Transverse colon (tissue), 4 donors: ENCODE data around the gene KAZN. TPM values are rescaled to one million over a fixed set of nuclear protein-coding genes. Genes with fewer than 3 reads are reported as not detected.

Experiments
- DNase-seq: peaks from one replicate; pipeline ENCODE4 v3.0.0-alpha.2; 2019
- H3K27ac ChIP-seq, 4 donors: fragments of 200-600 bp; sonication (generic); 2 replicates each; pipeline ENCODE4 v1.5.1; 2016 to 2018; ENCODE audit warnings: inconsistent platforms in 4 of 4
- H3K27me3 ChIP-seq: fragments of 200-600 bp; sonication (generic); 2 replicates; pipeline ENCODE4 v1.5.1; 2017; ENCODE audit warnings: inconsistent platforms
- H3K36me3 ChIP-seq, 4 donors: fragments of 200-600 bp; sonication (generic); 2 replicates each; pipeline ENCODE4 v1.5.1; 2017 to 2019; ENCODE audit warnings: inconsistent platforms in 4 of 4
- H3K4me1 ChIP-seq, 4 donors: fragments of 200-600 bp; sonication (generic); 2 replicates each; pipeline ENCODE4 v1.5.1; 2017 to 2020; ENCODE audit warnings: inconsistent platforms in 4 of 4
- H3K4me3 ChIP-seq, 4 donors: fragments of 200-600 bp; sonication (generic); 1 replicate in 1 of 4; 2 replicates in 3 of 4; pipeline versions ENCODE4 v1.5.1 to v1.6.1; 2017 to 2019; ENCODE audit warnings: inconsistent platforms in 4 of 4
- H3K9me3 ChIP-seq, 2 donors: fragments of 200-600 bp; sonication (generic); 2 replicates each; pipeline ENCODE4 v1.5.1; 2017 to 2019; ENCODE audit warnings: inconsistent platforms in 2 of 2
- EP300 ChIP-seq: sonication (generic); formaldehyde crosslinking; IDR thresholded peaks from one replicate; pipeline ENCODE4 v1.6.1; 2017; ENCODE audit warnings: antibody characterized with exemption, low read depth
- POLR2A ChIP-seq: fragments of 450-650 bp; IDR thresholded peaks from one replicate; pipeline ENCODE4 v1.6.1; 2016; ENCODE audit warnings: antibody characterized with exemption, mild to moderate bottlenecking, moderate library complexity
- POLR2AphosphoS5 ChIP-seq, 3 donors: sonication (generic); formaldehyde crosslinking; IDR thresholded peaks; one replicate each; pipeline ENCODE4 v1.6.1; 2016; ENCODE audit warnings: antibody characterized with exemption in 3 of 3
- WGBS, 2 donors: methylation state at CpG; one replicate each; pipeline ENCODE4 v1.1.5; 2018; ENCODE audit warnings: low coverage in 1 of 2; 5-methylcytosine and 5-hydroxymethylcytosine counted together
- in situ Hi-C, 4 donors: fragments of 200-750 bp; cut with MboI; loops; one replicate each; pipeline versions ENCODE4 v1.15.0 to v1.15.1; 2017; ENCODE audit warnings: low sequenced_read_pairs in 3 of 4, low pct_ligation_motif_present in 1 of 4, low pct_unique_long_range_greater_than_20kb in 1 of 4
- intact Hi-C: fragments of 100-400 bp; cut with DNase I; formaldehyde crosslinking; loops from one replicate; pipeline ENCODE4 v1.15.1; 2023; ENCODE audit warnings: low total_unique reads
- total RNA-seq, 4 donors: library from RNA; depleted of rRNA; stranded (reverse); fragments of >200 nt; gene quantifications; one replicate each; pipeline ENCODE4 v1.1.0, GENCODE V29; 2016
- TF ChIP-seq, protein P1 (sequence below), 5 experiments: fragments of 200-600 bp in 3 of 5; fragments of 450-650 bp in 2 of 5; sonication (generic) in 3 of 5; IDR thresholded peaks; 1 replicate in 2 of 5; 2 replicates in 3 of 5; pipeline ENCODE4 v1.5.1; 2016 to 2017; ENCODE audit warnings: antibody characterized with exemption in 5 of 5, inconsistent platforms in 3 of 5, mild to moderate bottlenecking in 2 of 5, moderate library complexity in 1 of 5

Gene KAZN
- total RNA-seq, 4 donors from 2014 or later = 12.0 to 17.1 (median 16.2) TPM

DNA sequence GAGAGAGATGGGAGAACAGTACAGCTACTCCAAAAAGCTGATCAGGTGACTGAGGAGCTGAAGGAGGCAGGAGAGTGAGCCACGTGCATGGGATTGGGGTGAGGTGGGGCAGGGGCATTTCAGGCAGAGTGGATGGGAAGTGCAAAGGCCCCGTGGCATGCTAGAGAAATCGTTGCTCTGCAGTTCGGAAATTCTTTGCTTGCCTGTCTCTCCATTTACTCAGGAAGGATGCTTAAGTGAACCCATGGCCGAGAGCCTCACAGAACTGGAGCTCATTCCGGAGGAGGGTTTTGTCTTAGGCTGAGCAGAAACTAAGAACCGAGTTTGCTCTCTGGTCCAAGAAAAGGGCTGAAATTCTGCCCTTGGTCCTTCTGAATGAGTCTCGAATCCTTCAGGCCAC lies 415.3 kb downstream of the KAZN start:
- no peak for DNase-seq
- TF ChIP-seq, protein P1, sequence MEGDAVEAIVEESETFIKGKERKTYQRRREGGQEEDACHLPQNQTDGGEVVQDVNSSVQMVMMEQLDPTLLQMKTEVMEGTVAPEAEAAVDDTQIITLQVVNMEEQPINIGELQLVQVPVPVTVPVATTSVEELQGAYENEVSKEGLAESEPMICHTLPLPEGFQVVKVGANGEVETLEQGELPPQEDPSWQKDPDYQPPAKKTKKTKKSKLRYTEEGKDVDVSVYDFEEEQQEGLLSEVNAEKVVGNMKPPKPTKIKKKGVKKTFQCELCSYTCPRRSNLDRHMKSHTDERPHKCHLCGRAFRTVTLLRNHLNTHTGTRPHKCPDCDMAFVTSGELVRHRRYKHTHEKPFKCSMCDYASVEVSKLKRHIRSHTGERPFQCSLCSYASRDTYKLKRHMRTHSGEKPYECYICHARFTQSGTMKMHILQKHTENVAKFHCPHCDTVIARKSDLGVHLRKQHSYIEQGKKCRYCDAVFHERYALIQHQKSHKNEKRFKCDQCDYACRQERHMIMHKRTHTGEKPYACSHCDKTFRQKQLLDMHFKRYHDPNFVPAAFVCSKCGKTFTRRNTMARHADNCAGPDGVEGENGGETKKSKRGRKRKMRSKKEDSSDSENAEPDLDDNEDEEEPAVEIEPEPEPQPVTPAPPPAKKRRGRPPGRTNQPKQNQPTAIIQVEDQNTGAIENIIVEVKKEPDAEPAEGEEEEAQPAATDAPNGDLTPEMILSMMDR (IDR thresholded peaks at IDR 0.05) = no peak
- TF ChIP-seq EP300 = no peak
- no peak for TF ChIP-seq POLR2A
- no peak for TF ChIP-seq POLR2AphosphoS5 (IDR thresholded peaks at IDR 0.05)
- no peak overlapping the region for H3K4me3 ChIP-seq
- in situ Hi-C loops = no loop called here
- no peak overlapping the region for H3K27ac ChIP-seq
- H3K27me3 ChIP-seq = no peaks in the 10 kb centered on the region
- no peaks in the 10 kb centered on the region for H3K36me3 ChIP-seq
- intact Hi-C loops = no loop called here
- H3K9me3 ChIP-seq = no peaks in the 10 kb centered on the region
- H3K4me1 ChIP-seq = peaks cover 0 to under 1% (median 0%) of the 10 kb centered on the region in 4 donors
- WGBS, 2 donors = 83 to 87% methylated on average over 1 to 8 of the region's 8 CpGs

GRCh38 chr1:15014516-15014915 lies 416.0 kb downstream of the KAZN start:
- H3K9me3 ChIP-seq = no peaks in the 10 kb centered on the region
- H3K36me3 ChIP-seq = no peaks in the 10 kb centered on the region
- H3K4me3 ChIP-seq = no peak overlapping the region
- in situ Hi-C loops = no loop called here
- no peaks in the 10 kb centered on the region for H3K27me3 ChIP-seq
- whole genome bisulfite sequencing, 2 donors = 67 to 75% methylated on average over 4 to 10 of the region's 10 CpGs
- H3K27ac ChIP-seq = no peak overlapping the region
- intact Hi-C loops = no loop called here
- DNase-seq = no peak
- TF ChIP-seq EP300 (no peak), POLR2A (no peak)
- H3K4me1 ChIP-seq = no peaks in the 10 kb centered on the region

GRCh38 chr1:15016001-15016400 lies 417.5 kb downstream of the KAZN start:
- H3K36me3 ChIP-seq = no peaks in the 10 kb centered on the region
- in situ Hi-C loops = no loop called here
- no peaks in the 10 kb centered on the region for H3K4me1 ChIP-seq
- no peaks in the 10 kb centered on the region for H3K27me3 ChIP-seq
- H3K27ac ChIP-seq = no peak overlapping the region
- no peaks in the 10 kb centered on the region for H3K9me3 ChIP-seq
- 72 to 85% methylated on average over 7 to 9 of the region's 9 CpGs for WGBS, 2 donors
- no peak overlapping the region for H3K4me3 ChIP-seq
- TF ChIP-seq, protein P1 (IDR thresholded peaks at IDR 0.05) = no peak
- TF ChIP-seq EP300 (no peak), POLR2AphosphoS5 (IDR thresholded peaks at IDR 0.05) (no peak), POLR2A (no peak)
- intact Hi-C loops = no loop called here
- no peak for DNase-seq

GRCh38 chr1:15016526-15016925 lies 418.0 kb downstream of the KAZN start:
- 91% methylated on average over 10 of the region's 10 CpGs; no CpG with 5 or more reads in 1 of the 2 donors for WGBS, 2 donors
- no peak for DNase-seq
- TF ChIP-seq POLR2A = no peak
- TF ChIP-seq, protein P1 (IDR thresholded peaks at IDR 0.05) = no peak
- TF ChIP-seq EP300 = no peak
- TF ChIP-seq POLR2AphosphoS5 (IDR thresholded peaks at IDR 0.05) = no peak
- in situ Hi-C loops = no loop called here
- H3K27me3 ChIP-seq = no peaks in the 10 kb centered on the region
- H3K36me3 ChIP-seq = no peaks in the 10 kb centered on the region
- no peaks in the 10 kb centered on the region for H3K9me3 ChIP-seq
- intact Hi-C loops = no loop called here
- no peak overlapping the region for H3K27ac ChIP-seq
- H3K4me3 ChIP-seq = no peak overlapping the region
- peaks cover 0 to 5% (median 0%) of the 10 kb centered on the region in 4 donors for H3K4me1 ChIP-seq

- no peak for DNase-seq
- Histone ChIP-seq H3K27me3 (no peaks in the 10 kb centered on the region), H3K27ac (no peak overlapping the region), H3K4me3 (no peak overlapping the region), H3K36me3 (no peaks in the 10 kb centered on the region), H3K9me3 (no peaks in the 10 kb centered on the region), H3K4me1 (peaks cover 0 to 5% (median 0%) of the 10 kb centered on the region in 4 donors)
- in situ Hi-C loops = no loop called here
- no peak for TF ChIP-seq POLR2AphosphoS5 (IDR thresholded peaks at IDR 0.05)
- no peak for TF ChIP-seq EP300
- intact Hi-C loops = no loop called here
- WGBS, 2 donors = 72 to 88% methylated on average over 5 to 7 of the region's 7 CpGs
Observed at GRCh38 chr1:15017120-15017519, 418.6 kb downstream of the KAZN start.
